Activated CD8-positive, alpha-beta memory T cell treated with anti-CD3 and anti-CD28 coated beads, Interleukin-2, amount 50 U/mL, for 1 hour (primary cell): ENCODE data around the gene MAPK14.

ENCODE experiments used
- DNase-seq: peaks from one replicate; pipeline ENCODE4 v3.0.0-alpha.2; 2020; ENCODE audit errors: extremely low read depth

The MAPK14 gene

GRCh38 chr6:36102853-36103252 is 75.2 kb downstream of the MAPK14 start:
- no peak for DNase-seq

GRCh38 chr6:36104836-36105235 is 77.2 kb downstream of the MAPK14 start:
- no peak for DNase-seq

- DNase-seq = no peak
Observed at GRCh38 chr6:36109092-36109491, 81.5 kb downstream of the MAPK14 start.

- DNase-seq = no peak
Observed at GRCh38 chr6:36110050-36110449, 82.4 kb downstream of the MAPK14 start.

GRCh38 chr6:36110863-36111262 is 83.3 kb downstream of the MAPK14 start:
- DNase-seq = no peak

GRCh38 chr6:36111526-36111925 is 83.9 kb downstream of the MAPK14 start:
- DNase-seq = no peak

GRCh38 chr6:36113049-36113448 is 85.4 kb downstream of the MAPK14 start:
- no peak for DNase-seq

GRCh38 chr6:36113703-36114102 is 86.1 kb downstream of the MAPK14 start:
- no peak for DNase-seq

- DNase-seq = no peak
Observed at GRCh38 chr6:36114798-36115408, 87.3 kb downstream of the MAPK14 start.

- no peak for DNase-seq
Observed at GRCh38 chr6:36115412-36115811, 87.8 kb downstream of the MAPK14 start.

GRCh38 chr6:36116066-36116864 is 88.7 kb downstream of the MAPK14 start:
- no peak for DNase-seq

GRCh38 chr6:36116943-36117342 is 89.3 kb downstream of the MAPK14 start:
- no peak for DNase-seq

- no peak for DNase-seq
Observed at GRCh38 chr6:36117658-36118549, 90.3 kb downstream of the MAPK14 start.

GRCh38 chr6:36118550-36119107 is 91.0 kb downstream of the MAPK14 start:
- peak; percentile 60 for DNase-seq

- no peak for DNase-seq
Observed at GRCh38 chr6:36119209-36119608, 91.6 kb downstream of the MAPK14 start.

- no peak for DNase-seq
Observed at GRCh38 chr6:36120018-36120417, 92.4 kb downstream of the MAPK14 start.

- peak; percentile 47 for DNase-seq
Observed at GRCh38 chr6:36120539-36120938, 92.9 kb downstream of the MAPK14 start.

- no peak for DNase-seq
Observed at GRCh38 chr6:36120979-36121786, 93.6 kb downstream of the MAPK14 start.

GRCh38 chr6:36121787-36122494 is 94.3 kb downstream of the MAPK14 start:
- DNase-seq = no peak

- DNase-seq = no peak
Observed at GRCh38 chr6:36122495-36123269, 95.1 kb downstream of the MAPK14 start.
